Natural killer cell treated with Interleukin-12 subunit alpha and Interleukin-12 subunit beta and Interleukin-15 and Interleukin-18, amount 100 ng/mL, for 72 hours (primary cell): ENCODE data around the gene LRRIQ3. TPM values are rescaled to one million over a fixed set of nuclear protein-coding genes. Genes with fewer than 3 reads are reported as not detected.

Experiments used
- ATAC-seq, 2 donors: fragments of 150-1000 bp; cut with Tn5 transposase in 1 of 2; sonication (Bioruptor Pico), chemical (Tn5 transposase) in 1 of 2; 2 replicates each; pipeline ENCODE4 v1.10.0; 2021
- DNase-seq: peaks from one replicate; pipeline ENCODE4 v3.0.0; 2022; ENCODE audit warnings: low spot score
- H3K27ac Mint-ChIP-seq, 2 donors: 1 replicate in 1 of 2; 2 replicates in 1 of 2; pipeline ENCODE4 v1.8.0; 2022; ENCODE audit warnings: mixed read lengths in 2 of 2, mild to moderate bottlenecking in 1 of 2, moderate library complexity in 1 of 2
- H3K27me3 Mint-ChIP-seq, 2 donors: 1 replicate in 1 of 2; 2 replicates in 1 of 2; pipeline ENCODE4 v1.8.0; 2022; ENCODE audit warnings: mixed read lengths in 2 of 2
- H3K36me3 Mint-ChIP-seq: one replicate; pipeline ENCODE4 v1.8.0; 2022; ENCODE audit warnings: mixed read lengths
- H3K4me1 Mint-ChIP-seq, 2 donors: 1 replicate in 1 of 2; 2 replicates in 1 of 2; pipeline ENCODE4 v1.8.0; 2022; ENCODE audit warnings: low read depth in 2 of 2, mixed read lengths in 2 of 2, mild to moderate bottlenecking in 1 of 2
- H3K4me3 Mint-ChIP-seq: one replicate; pipeline ENCODE4 v1.8.0; 2022; ENCODE audit warnings: mixed read lengths
- H3K9me3 Mint-ChIP-seq: 2 replicates; pipeline ENCODE4 v1.8.0; 2022; ENCODE audit warnings: mixed read lengths
- total RNA-seq, 2 donors: library from RNA; stranded (reverse); gene quantifications; one replicate each; pipeline ENCODE4 v1.2.3, GENCODE V29; 2022

Gene LRRIQ3, protein sequence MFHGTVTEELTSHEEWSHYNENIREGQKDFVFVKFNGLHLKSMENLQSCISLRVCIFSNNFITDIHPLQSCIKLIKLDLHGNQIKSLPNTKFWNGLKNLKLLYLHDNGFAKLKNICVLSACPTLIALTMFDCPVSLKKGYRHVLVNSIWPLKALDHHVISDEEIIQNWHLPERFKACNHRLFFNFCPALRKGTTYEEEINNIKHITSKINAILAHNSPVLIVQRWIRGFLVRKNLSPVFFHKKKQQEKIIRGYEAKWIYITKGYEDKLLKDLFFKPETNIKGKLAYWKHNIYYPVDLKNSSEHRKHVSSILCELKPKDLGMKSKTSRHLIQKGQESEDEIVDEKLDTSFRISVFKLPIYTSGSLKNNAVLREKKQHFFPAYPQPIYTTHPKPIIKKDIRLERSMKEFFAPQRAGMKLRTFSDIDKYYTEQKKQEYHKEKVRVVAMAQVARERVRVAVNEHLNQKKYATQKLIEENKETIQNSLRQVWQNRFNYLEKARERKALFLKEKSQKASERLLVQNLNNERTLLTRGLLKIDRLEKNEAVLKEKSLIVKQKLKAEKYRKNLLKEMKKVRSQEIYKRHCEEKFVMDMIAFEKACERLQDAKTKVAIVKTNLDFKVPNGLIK
- 1 to 10 TPM in 1 of 2 donors, under 1 TPM in 1; 0.89 to 1.5 TPM for total RNA-seq

DNA sequence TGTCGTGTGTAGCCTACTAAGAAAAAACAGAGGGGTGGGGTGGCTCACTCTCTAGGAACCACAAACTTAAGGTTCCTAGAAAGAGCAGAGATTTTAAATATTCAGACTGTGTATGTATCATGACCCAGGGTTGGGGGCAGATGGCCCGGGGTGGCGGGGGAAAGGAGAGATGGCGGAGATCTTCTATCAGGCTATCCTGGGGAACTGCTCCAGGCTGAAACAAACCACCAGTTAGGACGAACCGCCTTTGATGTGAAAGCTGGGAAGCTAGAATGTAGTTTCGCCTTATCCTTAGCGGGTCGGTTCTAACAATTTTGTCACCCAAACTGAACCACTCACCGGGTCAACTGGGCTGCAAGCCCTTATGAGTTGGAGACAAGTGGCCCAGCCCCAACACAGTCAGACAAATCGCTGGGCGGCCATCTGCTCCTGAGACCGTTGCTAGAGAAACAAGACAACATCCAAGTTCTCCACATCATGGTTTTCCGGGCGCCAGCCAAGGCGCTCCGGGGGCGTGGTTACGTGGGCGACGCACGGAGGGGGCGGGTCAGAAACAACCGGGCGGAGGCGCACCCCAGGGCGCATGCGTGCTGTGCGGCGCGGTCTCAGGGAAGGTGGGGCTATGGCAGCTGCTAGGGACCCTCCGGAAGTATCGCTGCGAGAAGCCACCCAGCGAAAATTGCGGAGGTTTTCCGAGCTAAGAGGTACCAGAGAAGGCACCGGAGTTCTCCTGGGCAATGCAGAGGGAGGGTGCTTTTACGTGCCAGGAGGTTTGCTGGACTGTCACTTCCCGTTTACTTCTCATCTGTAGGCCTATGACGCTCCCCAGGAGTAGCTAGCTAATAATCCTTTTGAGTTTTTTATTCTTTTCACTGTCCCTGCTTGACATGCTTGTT, at the start of gene LRRIQ3, which contains the start of gene FPGT:
TSS of gene LRRIQ3 (minus strand) at position 520 of the 896 bp plus-strand sequence. CDS start 14,492 bp downstream, outside the sequence.
TSS of gene FPGT (plus strand) at position 586 of the 896 bp plus-strand sequence. CDS start at position 623, 37 bp downstream.
- DNase-seq (peak; percentile 96), ATAC-seq (peak; percentile 99 to 100)

DNA sequence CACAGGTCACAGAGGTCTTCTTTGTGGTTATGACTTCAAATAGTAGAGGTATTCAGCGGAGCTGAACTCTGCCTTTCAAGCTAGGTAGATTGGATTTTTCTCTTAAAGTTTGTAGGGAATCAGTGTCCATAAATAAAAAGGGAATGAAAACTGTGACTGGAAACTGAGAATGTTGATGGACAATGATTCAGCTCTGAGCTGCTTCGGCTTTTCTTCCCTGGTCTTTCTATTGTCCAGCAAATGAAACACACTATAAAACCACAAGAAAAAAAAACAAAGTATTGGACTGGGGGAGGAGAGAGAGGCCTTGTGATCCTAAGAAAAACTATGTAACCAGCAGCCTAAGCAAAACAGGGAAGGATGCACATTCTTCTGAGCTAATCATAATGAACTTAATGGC, 48.3 kb upstream of the LRRIQ3 start:
- Mint-ChIP-seq H3K36me3 (no peaks in the 10 kb centered on the region), H3K9me3 (peaks cover 4% of the 10 kb centered on the region)

More for the DNA sequence above, at the start of gene LRRIQ3, which contains the start of gene FPGT:
- Mint-ChIP-seq H3K9me3 (no peaks in the 10 kb centered on the region), H3K4me1 (peaks cover 10 to 17% of the 10 kb centered on the region in 2 donors), H3K27ac (peak within 1 kb of the TSS; percentile 96 to 97), H3K27me3 (peaks cover 0 to 6% of the 10 kb centered on the region in 2 donors), H3K36me3 (no peaks in the 10 kb centered on the region), H3K4me3 (peak within 1 kb of the TSS; percentile 98)

DNA sequence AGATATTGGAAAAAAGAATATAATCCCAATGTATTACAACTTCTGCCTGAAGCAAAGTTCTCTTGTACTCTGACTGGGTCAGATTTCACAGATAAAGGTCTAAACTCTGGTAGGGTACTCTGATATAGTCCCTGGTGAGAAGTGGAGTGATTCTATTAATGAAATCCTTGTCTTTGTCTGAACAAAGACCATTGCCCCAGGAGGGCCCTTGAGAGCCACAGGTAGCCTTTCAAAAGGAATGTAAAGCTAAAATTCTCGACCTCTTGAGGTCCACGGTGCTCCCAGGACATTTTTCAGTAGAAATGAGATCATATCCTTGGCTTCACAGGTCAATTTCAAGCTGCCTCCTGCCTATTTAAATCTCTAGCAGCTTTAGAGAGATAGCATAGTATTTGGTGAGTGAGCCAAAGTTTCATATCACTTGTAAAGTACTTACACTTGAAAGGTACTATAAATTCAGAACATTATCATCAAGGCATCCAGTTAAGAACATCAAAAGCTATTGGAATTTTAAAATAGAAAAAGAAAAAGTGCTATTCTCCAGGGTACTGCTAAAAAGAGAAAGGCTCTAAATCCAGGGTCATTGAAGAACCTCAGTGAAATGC, 47.3 kb upstream of the LRRIQ3 start:
- Mint-ChIP-seq H3K4me1 (no peaks in the 10 kb centered on the region), H3K27ac (no peak overlapping the region), H3K9me3 (peaks cover 4% of the 10 kb centered on the region), H3K4me3 (no peak overlapping the region), H3K27me3 (no peaks in the 10 kb centered on the region), H3K36me3 (no peaks in the 10 kb centered on the region)
- no peak for ATAC-seq
- DNase-seq = no peak

More for the DNA sequence above, 48.3 kb upstream of the LRRIQ3 start:
- Mint-ChIP-seq H3K27ac (no peak overlapping the region), H3K27me3 (no peaks in the 10 kb centered on the region), H3K4me3 (no peak overlapping the region), H3K4me1 (no peaks in the 10 kb centered on the region)
- ATAC-seq (no peak), DNase-seq (no peak)

DNA sequence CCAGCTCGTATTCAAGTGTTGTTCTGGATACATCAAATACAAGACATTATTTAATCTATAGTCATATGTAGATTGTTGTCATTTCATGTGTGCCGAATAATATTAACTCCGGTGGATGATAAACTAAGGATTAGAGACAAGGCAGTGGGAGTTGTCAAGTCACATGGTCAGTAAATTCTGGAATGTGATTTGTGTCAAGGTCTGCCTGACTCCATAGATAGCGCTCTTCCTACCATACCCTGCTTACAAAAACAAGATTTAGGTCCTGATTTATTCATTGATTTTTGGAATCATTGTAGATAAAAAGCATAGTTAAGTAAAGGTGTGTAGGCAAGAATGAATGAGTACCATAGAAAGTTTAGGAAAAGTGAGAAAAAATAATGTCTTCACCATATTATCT, 39.8 kb upstream of the LRRIQ3 start:
- H3K9me3 Mint-ChIP-seq = peaks cover 12% of the 10 kb centered on the region
- DNase-seq (no peak), ATAC-seq (no peak)
- H3K36me3 Mint-ChIP-seq = peaks cover 5% of the 10 kb centered on the region
- no peaks in the 10 kb centered on the region for H3K4me1 Mint-ChIP-seq
- no peak overlapping the region for H3K4me3 Mint-ChIP-seq
- H3K27ac Mint-ChIP-seq = no peak overlapping the region
- H3K27me3 Mint-ChIP-seq = no peaks in the 10 kb centered on the region

DNA sequence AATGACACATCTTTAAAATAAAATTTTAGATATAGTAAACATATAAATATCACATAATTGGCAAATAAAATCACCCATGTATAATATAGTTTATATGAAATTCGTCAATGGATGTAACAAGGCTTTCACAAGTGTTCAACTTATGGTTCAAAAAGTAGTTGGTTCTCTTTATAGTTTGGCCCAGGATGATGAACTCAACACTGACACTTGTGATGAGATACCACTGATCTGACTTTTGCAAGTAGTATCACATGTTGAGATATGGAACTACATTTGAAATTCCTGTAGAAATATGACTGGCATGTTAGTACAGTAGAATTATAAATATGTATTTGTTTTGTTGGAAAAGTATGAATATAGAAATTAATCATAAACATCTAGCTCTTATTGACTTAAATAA, 39.1 kb upstream of the LRRIQ3 start:
- H3K27ac Mint-ChIP-seq = no peak overlapping the region
- peaks cover 0 to 5% of the 10 kb centered on the region in 2 donors for H3K27me3 Mint-ChIP-seq
- ATAC-seq (no peak), DNase-seq (no peak)
- H3K4me1 Mint-ChIP-seq = no peaks in the 10 kb centered on the region
- peaks cover 9% of the 10 kb centered on the region for H3K36me3 Mint-ChIP-seq
- H3K9me3 Mint-ChIP-seq = peaks cover 12% of the 10 kb centered on the region
- no peak overlapping the region for H3K4me3 Mint-ChIP-seq

DNA sequence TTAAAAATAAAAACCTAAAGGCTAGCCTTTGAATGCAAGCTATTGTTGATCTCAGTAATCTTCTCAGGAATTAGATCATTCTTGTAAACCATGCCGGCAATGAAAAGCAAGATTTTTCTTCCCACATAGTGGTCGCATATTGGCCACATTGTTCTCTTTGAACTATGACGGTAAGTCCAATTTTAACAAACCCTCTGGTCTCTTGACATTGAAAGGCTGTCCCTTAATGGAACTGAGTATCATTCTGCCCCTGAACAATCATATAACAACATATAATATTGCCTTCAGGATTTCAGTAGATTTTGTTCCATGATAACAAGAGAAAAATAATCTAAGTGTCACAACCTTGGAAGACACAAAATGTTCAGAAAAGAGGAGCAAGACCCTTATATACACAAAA, 38.5 kb upstream of the LRRIQ3 start:
- Mint-ChIP-seq H3K27ac (no peak overlapping the region), H3K4me1 (no peaks in the 10 kb centered on the region), H3K27me3 (peaks cover 0 to 5% of the 10 kb centered on the region in 2 donors), H3K36me3 (peaks cover 9% of the 10 kb centered on the region), H3K4me3 (no peak overlapping the region), H3K9me3 (peaks cover 13% of the 10 kb centered on the region)
- no peak for DNase-seq
- no peak for ATAC-seq

DNA sequence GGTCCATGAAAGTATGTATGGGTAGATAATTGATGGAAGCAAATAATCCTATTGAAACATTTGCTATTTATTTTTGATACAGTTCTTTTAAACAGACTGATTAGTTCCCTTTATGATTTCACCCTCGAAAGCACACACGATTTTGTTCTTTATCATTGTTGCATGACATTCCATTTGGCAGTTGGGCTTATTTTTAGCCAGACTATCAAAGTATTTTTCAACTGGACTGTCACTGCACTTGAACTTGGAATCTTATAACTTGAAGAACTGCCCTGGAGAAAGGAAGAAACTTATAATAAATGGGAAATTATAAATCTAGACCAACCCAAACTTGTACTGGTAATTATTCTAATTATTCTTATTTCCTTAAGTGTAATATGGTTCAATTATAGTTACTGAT, 37.2 kb upstream of the LRRIQ3 start, which contains the start of gene TNNI3K:
TSS of gene TNNI3K (plus strand) at position 235 of the 400 bp plus-strand sequence. CDS start at position 300, 65 bp downstream.
- H3K4me3 Mint-ChIP-seq = no peak within 1 kb of the TSS
- peaks cover 9% of the 10 kb centered on the region for H3K36me3 Mint-ChIP-seq
- H3K4me1 Mint-ChIP-seq = no peaks in the 10 kb centered on the region
- ATAC-seq (no peak), DNase-seq (no peak)
- peaks cover 13% of the 10 kb centered on the region for H3K9me3 Mint-ChIP-seq
- no peak within 1 kb of the TSS for H3K27ac Mint-ChIP-seq
- H3K27me3 Mint-ChIP-seq = peaks cover 0 to 5% of the 10 kb centered on the region in 2 donors

DNA sequence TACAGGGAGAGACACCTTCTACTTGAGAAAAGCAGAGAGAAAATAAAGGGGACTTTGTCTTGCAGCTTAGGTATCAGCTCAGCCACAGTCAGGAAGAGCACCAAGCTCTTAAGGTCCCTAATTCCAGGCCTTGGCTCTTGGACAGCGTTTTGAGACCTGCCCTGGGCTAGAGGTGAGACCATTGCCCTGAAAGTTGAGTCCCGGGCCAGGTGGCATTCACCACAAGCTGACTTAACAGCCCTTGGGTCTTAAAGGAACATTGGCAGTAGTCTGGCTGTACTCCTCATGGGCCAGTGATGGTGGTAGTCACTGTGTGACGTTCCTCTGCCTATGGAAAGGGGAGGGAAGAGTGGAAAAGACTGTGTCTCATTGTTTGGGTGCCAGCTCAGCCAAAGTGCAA, 25.5 kb upstream of the LRRIQ3 start:
- Mint-ChIP-seq H3K9me3 (peaks cover 25% of the 10 kb centered on the region), H3K4me1 (no peaks in the 10 kb centered on the region), H3K36me3 (peaks cover 29% of the 10 kb centered on the region), H3K27ac (no peak overlapping the region), H3K4me3 (no peak overlapping the region), H3K27me3 (no peaks in the 10 kb centered on the region)
- ATAC-seq (no peak), DNase-seq (no peak)

DNA sequence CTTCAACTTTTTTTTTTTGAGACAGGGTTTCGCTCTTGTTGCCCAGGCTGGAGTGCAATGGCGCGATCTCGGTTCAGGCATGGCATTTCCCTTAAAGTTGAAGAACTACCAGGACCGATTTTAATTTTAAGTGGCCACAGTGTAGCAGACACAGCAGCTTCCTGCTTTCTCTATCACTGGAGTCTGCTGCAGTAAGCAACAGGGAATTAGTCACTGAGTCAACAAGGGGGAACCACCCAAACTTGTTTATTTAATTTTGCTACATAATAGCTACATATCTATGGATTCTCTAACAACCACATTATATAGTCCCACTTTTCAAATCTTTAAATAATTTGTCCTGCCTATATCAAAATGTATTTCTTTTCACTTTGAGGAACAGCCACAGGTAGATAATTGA, 24.7 kb upstream of the LRRIQ3 start:
- H3K4me1 Mint-ChIP-seq = no peaks in the 10 kb centered on the region
- H3K9me3 Mint-ChIP-seq = peaks cover 21% of the 10 kb centered on the region
- H3K36me3 Mint-ChIP-seq = peaks cover 27% of the 10 kb centered on the region
- no peak overlapping the region for H3K27ac Mint-ChIP-seq
- no peak for DNase-seq
- no peak overlapping the region for H3K4me3 Mint-ChIP-seq
- ATAC-seq = no peak
- H3K27me3 Mint-ChIP-seq = no peaks in the 10 kb centered on the region

DNA sequence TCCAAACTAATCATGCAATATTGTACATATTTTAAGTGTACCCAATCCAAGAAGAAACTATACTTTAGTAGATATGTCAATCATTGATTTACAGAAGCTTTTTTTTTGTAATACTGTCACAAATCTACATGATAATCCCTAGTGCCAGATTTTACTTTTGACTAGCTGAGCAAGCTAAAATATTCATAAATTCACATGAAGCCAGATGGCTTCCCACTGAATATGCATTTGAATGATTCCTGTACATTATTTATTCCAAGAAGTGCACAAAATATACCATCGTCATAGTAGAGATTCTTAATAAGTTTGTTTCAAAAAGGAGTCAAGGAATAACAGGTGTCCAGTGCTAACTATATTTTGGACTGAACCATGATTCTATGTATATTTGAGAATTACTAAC, 17.3 kb upstream of the LRRIQ3 start:
- no peaks in the 10 kb centered on the region for H3K4me1 Mint-ChIP-seq
- no peak overlapping the region for H3K27ac Mint-ChIP-seq
- no peaks in the 10 kb centered on the region for H3K27me3 Mint-ChIP-seq
- ATAC-seq (no peak), DNase-seq (no peak)
- H3K9me3 Mint-ChIP-seq = no peaks in the 10 kb centered on the region
- H3K36me3 Mint-ChIP-seq = no peaks in the 10 kb centered on the region
- H3K4me3 Mint-ChIP-seq = no peak overlapping the region

DNA sequence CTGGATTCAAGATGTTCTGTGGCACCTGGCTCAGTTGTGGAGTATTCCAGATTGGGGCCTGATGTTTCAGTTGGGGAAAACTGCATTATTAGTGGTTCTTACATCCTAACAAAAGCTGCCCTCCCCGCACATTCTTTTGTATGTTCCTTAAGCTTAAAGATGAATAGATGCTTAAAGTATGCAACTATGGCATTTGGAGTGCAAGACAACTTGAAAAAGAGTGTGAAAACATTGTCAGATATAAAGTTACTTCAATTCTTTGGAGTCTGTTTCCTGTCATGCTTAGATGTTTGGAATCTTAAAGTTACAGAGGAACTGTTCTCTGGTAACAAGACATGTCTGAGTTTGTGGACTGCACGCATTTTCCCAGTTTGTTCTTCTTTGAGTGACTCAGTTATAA, 7.3 kb upstream of the LRRIQ3 start:
- DNase-seq = no peak
- no peaks in the 10 kb centered on the region for H3K27me3 Mint-ChIP-seq
- no peak overlapping the region for H3K27ac Mint-ChIP-seq
- no peaks in the 10 kb centered on the region for H3K4me1 Mint-ChIP-seq
- no peaks in the 10 kb centered on the region for H3K9me3 Mint-ChIP-seq
- peaks cover 6% of the 10 kb centered on the region for H3K36me3 Mint-ChIP-seq
- ATAC-seq = no peak
- H3K4me3 Mint-ChIP-seq = no peak overlapping the region

DNA sequence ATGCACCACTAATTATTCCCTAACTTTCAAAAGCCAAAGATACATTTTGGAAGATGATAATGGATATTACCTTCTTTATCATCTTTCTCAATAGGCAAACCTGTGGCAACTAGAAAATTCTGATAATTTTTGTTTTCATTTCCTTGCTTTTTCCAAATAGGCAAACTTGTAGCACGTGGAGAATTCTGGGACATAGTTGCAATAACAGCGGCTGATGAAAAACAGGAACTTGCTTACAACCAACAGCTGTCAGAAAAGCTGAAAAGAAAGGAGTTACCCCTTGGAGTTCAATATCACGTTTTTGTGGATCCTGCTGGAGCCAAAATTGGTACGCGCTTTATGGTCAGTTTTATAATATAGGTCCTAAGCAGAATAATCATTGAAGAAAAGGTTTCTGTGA, 1.5 kb upstream of the LRRIQ3 start:
- H3K36me3 Mint-ChIP-seq = peaks cover 3% of the 10 kb centered on the region
- no peak for ATAC-seq
- peak overlapping the region; percentile 96 to 97 for H3K27ac Mint-ChIP-seq

DNA sequence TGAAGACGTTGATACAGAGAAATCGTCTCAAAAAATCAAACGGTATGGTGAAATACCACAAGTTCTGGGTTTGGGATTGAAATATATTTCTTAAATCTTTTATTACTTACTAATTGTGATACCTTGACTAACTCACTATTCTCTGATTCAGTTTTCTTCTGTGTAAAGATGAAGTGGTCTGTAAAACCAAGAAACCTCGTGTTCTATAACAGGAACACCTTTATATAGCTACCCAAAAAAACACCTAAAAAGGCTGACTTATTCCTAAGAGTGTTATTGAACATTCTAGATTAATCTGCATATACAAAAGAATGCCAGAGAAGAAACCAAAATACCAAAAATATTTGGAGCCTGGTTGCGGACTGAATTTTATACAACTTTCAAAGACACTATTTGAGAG, 721 bp downstream of the LRRIQ3 start:
- H3K9me3 Mint-ChIP-seq = no peaks in the 10 kb centered on the region
- no peak for DNase-seq
- peak overlapping the region; percentile 96 to 97 for H3K27ac Mint-ChIP-seq
- H3K4me3 Mint-ChIP-seq = peak overlapping the region; percentile 98
- H3K27me3 Mint-ChIP-seq = peaks cover 0 to 6% of the 10 kb centered on the region in 2 donors
- peaks cover 10 to 17% of the 10 kb centered on the region in 2 donors for H3K4me1 Mint-ChIP-seq
- H3K36me3 Mint-ChIP-seq = no peaks in the 10 kb centered on the region
- ATAC-seq = no peak

More for the DNA sequence above, 1.5 kb upstream of the LRRIQ3 start:
- peak overlapping the region; percentile 98 for H3K4me3 Mint-ChIP-seq
- no peaks in the 10 kb centered on the region for H3K9me3 Mint-ChIP-seq
- H3K4me1 Mint-ChIP-seq = peaks cover 10 to 17% of the 10 kb centered on the region in 2 donors
- DNase-seq = no peak
- peaks cover 0 to 6% of the 10 kb centered on the region in 2 donors for H3K27me3 Mint-ChIP-seq
